HL-60 (cell line): ENCODE data around the gene LDB2.

Source experiments
- GABPA ChIP-seq: IDR thresholded peaks from 2 replicates; pipeline ENCODE4 v1.6.1; 2012; ENCODE audit warnings: low read depth
- POLR2AphosphoS5 ChIP-seq: IDR thresholded peaks from 2 replicates; pipeline ENCODE4 v1.6.1; 2012; ENCODE audit warnings: low read depth
- TF ChIP-seq, protein P1 (sequence below): IDR thresholded peaks from one replicate; pipeline ENCODE4 v1.5.1; 2011; ENCODE audit warnings: low read length, control low read depth, inconsistent platforms; ENCODE audit not compliant: insufficient read depth

GRCh38 chr4:16942491-16942890 lies 44.0 kb upstream of the LDB2 start:
- TF ChIP-seq GABPA (no peak), POLR2AphosphoS5 (no peak)
- TF ChIP-seq, protein P1, sequence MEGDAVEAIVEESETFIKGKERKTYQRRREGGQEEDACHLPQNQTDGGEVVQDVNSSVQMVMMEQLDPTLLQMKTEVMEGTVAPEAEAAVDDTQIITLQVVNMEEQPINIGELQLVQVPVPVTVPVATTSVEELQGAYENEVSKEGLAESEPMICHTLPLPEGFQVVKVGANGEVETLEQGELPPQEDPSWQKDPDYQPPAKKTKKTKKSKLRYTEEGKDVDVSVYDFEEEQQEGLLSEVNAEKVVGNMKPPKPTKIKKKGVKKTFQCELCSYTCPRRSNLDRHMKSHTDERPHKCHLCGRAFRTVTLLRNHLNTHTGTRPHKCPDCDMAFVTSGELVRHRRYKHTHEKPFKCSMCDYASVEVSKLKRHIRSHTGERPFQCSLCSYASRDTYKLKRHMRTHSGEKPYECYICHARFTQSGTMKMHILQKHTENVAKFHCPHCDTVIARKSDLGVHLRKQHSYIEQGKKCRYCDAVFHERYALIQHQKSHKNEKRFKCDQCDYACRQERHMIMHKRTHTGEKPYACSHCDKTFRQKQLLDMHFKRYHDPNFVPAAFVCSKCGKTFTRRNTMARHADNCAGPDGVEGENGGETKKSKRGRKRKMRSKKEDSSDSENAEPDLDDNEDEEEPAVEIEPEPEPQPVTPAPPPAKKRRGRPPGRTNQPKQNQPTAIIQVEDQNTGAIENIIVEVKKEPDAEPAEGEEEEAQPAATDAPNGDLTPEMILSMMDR = no peak
